NCI-H526 (cell line): ENCODE data around the gene NTF3.
"Not testable (repeated sequence)": the region's sequence is repeated elsewhere in the genome, so short reads cannot be mapped to it uniquely, and the experiment has no call there.

Experiments
- DNase-seq, 2 experiments: peaks; one replicate each; lab custom pipeline; 2025; lab: John Stamatoyannopoulos, UW

NTF3 gene

DNA sequence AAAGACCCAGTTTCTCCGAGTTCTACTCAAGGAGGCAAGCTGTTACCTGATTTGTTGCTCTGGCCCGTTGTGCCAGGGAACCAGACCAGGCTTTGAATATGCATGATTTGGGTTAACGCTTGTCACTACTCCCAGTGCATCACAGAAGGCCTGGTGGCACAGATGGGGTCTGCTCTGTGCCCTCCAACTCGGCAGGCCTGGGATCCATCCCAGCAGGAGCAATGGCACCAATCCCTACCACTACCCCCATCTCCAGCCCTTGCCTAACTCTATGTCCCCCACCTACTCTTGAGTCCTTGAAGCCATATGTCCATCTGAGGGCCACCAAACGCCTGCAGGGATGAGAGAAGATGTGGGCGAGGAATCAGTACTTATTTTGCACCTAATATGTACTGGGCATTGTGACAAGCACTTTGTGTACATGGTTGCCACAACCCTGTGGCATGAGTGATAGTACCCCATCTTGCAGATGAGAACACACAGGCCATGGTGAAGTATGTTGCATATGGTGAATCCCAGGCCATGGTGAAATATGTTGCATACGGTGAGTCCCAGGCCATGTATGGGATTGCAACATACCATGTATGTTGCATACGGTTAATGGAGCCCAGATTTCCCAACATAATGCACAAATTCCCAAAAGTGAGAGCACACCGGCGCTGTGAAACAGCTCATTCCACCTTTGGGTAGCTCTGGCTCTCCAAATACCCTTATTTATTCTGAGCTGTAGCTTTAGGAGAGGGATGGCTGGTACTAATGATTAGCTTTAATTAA is 102.7 kb downstream of the NTF3 start:
- no peak for DNase-seq

DNA sequence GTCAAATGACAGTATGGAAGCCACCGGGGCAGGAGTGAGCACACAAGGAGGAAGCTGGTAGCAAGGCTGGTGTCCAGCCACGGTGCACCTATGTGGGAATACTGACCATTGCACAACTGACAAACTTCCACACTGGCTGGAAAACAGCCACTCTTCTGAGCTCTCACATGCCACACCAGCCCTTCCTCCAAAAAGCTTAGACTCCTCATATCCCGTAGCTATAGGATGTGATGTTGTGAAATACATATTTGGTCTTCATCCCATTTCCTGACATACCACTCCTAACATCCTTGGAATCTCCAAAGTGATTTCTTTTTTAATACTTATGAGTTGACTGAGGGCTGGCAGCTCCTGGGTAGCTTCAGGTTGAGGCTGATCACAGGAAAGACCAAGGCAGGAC is 103.6 kb downstream of the NTF3 start:
- no peak for DNase-seq

DNA sequence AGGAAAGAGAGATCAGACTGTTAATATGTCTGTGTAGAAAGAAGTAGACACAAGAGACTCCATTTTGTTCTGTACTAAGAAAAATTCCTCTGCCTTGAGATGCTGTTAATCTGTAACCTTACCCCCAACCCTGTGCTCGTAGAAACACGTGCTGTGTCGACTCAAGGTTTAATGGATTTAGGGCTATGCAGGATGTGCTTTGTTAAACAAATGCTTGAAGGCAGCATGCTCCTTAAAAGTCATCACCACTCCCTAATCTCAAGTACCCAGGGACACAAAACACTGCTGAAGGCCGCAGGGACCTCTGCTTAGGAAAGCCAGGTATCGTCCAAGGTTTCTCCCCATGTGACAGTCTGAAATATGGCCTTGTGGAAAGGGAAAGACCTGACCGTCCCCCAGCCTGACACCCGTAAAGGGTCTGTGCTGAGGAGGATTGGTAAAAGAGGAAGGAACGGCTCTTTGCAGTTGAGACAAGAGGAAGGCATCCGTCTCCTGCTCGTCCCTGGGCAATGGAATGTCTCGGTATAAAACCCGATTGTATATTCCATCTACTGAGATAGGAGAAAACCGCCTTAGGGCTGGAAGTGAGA is 105.2 kb downstream of the NTF3 start:
- DNase-seq, result not testable (repeated sequence)

DNA sequence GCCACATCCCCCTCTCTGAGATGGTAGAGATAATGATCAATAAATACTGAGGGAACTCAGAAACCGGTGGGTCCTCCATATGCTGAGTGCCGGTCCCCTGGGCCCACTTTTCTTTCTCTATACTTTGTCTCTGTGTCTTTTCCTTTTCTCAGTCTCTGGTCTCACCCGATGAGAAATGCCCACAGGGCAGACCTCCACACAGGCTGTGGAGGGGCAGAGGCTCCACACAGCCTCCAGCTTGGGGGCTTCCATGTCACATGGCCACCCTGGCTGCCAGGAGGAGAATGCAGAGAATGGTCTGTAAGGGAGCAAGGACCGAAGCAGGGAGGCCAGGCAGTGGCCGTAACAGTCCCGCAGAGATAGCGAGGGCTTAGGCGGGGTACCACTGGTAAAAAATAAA is 105.9 kb downstream of the NTF3 start:
- DNase-seq, result no peak
